Fibroblast of the aortic adventitia (primary cell): ENCODE measurements around the gene RCC1. TPM values are rescaled to one million over a fixed set of nuclear protein-coding genes. Genes with fewer than 3 reads are reported as not detected.
"Not testable (repeated sequence)": the region's sequence is repeated elsewhere in the genome, so short reads cannot be mapped to it uniquely, and the experiment has no call there.

Experiments
- DNase-seq: peaks from one replicate; pipeline ENCODE4 v3.0.0-alpha.2; 2010; ENCODE audit warnings: low read depth
- H3K4me3 ChIP-seq: 2 replicates; pipeline ENCODE4 v1.5.1; 2011; ENCODE audit warnings: low read depth, mild to moderate bottlenecking, control low read depth, low read length, moderate library complexity
- CTCF ChIP-seq: IDR thresholded peaks from 2 replicates; pipeline ENCODE4 v1.5.1; 2011; ENCODE audit warnings: mild to moderate bottlenecking, low read length, control low read depth, inconsistent platforms; ENCODE audit not compliant: insufficient read depth
- total RNA-seq: library from RNA; depleted of rRNA; stranded (reverse); fragments of >200 nt; gene quantifications from 2 replicates; pipeline ENCODE4 v1.2.3, GENCODE V29; 2012; ENCODE audit warnings: low replicate concordance

RCC1 gene
- total RNA-seq, 1 donor: 28.8 TPM

GRCh38 chr1:28535180-28535579 is 29.3 kb downstream of the RCC1 start:
- DNase-seq: no peak

GRCh38 chr1:28537457-28538199 is 31.8 kb downstream of the RCC1 start:
- DNase-seq: no peak
- H3K4me3 ChIP-seq: no peak overlapping the region
- TF ChIP-seq CTCF: no peak

More at GRCh38 chr1:28535180-28535579, 29.3 kb downstream of the RCC1 start:
- TF ChIP-seq CTCF: no peak
- H3K4me3 ChIP-seq: no peak overlapping the region

GRCh38 chr1:28538286-28538685 is 32.4 kb downstream of the RCC1 start:
- TF ChIP-seq CTCF: no peak
- no peak overlapping the region for H3K4me3 ChIP-seq
- DNase-seq: no peak

DNA sequence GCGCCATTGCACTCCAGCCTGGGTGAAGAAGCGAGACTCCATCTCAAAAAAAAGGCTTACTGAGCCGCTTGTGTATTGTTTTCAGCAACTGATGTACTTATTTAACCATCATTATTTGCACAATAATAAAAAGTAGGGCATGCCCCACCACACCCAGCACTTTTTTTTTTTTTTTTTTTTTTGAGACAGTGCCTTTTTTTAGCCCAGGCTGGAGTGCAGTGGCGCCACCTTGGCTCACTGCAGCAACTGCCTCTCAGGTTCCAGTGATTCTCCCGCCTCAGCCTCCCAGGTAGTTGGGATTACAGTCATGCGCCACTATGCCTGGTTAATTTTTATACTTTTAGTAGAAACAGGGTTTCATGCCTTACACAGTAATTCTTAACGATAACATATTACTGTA is 34.8 kb downstream of the RCC1 start:
- no peak for TF ChIP-seq CTCF
- DNase-seq: no peak
- no peak overlapping the region for H3K4me3 ChIP-seq

- H3K4me3 ChIP-seq, DNase-seq: not testable (repeated sequence)
Measured at GRCh38 chr1:28541414-28542015, 35.7 kb downstream of the RCC1 start.

GRCh38 chr1:28545246-28545628 is 39.4 kb downstream of the RCC1 start:
- no peak for DNase-seq
- TF ChIP-seq CTCF: no peak
- no peak overlapping the region for H3K4me3 ChIP-seq

- no peak overlapping the region for H3K4me3 ChIP-seq
- DNase-seq: no peak
- no peak for TF ChIP-seq CTCF
Measured at GRCh38 chr1:28548318-28548717, 42.5 kb downstream of the RCC1 start.
